A375 (cell line): ENCODE measurements around the gene CARD14. TPM values are rescaled to one million over a fixed set of nuclear protein-coding genes. Genes with fewer than 3 reads are reported as not detected.

Experiments used
- small RNA-seq: library from RNA; depleted of rRNA; stranded (forward); fragments of <200 nt; gene quantifications from one replicate; pipeline ENCODE3, GENCODE V24; 2014
- total RNA-seq: library from RNA; depleted of rRNA; stranded (reverse); fragments of >200 nt; shearing (Covaris generic); gene quantifications from 2 replicates; pipeline ENCODE4 v1.2.3, GENCODE V29; 2014; rRNA removed

Gene CARD14
- 0.98 and 3.4 TPM in 2 replicates for total RNA-seq

DNA sequence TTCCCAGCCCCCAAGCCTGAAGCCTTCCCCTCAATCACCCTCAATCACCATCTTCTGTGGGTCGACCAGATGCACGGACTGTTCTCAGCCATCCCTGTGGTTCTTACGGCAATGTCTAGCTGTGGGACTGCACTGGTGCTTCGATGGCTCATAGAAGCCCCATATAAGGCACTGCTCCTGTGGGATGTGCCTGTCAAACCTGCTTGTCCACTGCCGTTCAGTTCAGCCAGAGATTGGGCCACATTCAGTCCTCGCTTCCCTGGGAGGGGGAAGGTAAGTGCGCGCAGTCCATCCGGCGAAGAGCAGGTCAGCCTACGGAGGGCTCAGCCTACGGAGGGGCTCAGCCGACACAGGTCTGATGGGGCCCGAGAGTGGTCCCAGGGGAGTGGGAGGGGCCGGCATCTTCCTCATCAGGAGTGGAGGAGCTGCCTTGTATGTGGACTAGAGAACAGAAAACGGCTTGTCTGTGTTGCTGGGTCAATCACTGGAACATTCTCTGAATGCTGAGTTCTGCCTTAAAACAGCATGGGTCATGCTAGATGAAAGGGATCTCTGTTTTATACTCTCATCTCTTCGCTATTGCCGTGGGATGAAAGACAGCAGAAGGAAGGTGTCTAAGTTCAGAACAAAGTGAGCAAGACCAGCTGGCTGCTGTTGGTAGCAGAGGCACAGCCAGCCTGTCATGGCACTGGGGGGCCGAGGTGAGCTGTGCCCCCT is at the start of gene CARD14:
CARD14 (plus strand) TSS at position 247 of the 717 bp plus-strand sequence. CDS start 11,409 bp downstream, outside the sequence.

DNA sequence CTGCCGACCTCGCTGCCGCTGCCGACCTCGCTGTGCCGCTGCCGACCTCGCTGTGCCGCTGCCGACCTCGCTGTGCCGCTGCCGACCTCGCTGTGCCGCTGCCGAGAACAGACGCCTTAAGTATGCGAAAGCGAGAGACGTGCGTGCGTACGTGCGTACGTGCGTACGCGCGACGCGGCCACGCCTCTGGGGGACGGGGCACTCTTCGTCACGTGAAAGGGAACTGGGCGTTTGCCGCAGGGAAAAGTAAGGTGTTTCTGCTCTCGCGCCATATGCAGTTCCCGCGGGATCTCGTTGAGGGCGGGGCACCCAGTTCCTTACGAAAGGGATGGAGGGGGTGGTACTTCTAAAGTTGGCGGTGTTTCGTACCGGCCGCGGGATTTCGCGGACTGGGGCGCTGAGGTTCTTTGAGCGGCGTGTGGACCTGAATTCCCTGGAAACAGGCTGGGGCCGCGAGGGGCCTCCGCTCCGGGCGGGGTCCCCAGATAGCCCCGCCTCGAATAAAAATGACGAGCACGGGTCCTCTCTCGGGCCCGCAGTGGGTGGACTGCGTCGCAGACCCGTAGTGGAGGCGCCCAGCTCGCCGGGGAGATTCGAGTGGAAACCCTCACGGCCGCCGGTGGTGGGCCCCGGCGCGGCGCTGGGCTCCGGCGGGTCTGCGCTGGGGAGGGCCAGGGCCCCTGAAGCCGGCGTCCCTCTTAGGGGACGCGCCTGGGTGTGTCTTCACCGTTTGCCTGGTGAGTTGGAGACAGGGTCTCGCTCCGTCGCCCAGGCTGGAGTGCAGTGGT is 22.6 kb upstream of the CARD14 start, which contains the start of gene EIF4A3:
EIF4A3 (minus strand) TSS at position 94 of the 788 bp plus-strand sequence. CDS start 167 bp downstream, outside the sequence.

GRCh38 chr17:80220054-80220735 is 50.4 kb downstream of the CARD14 start, which contains the start of the genes SGSH and SLC26A11:
SGSH (minus strand) TSS chr17:80220333; CDS start chr17:80220313, 20 bp downstream.
SLC26A11 (plus strand) TSS chr17:80220427; CDS start chr17:80221561, 1,134 bp downstream.

Small RNA genes within 50 kb of the gene (small RNA-seq; reads per million reads assigned to genes)
- gene AC087741.2 = not detected

Other genes with a start within 250 kb of the CARD14 start
- 18.7 and 19.2 TPM in 2 replicates for gene TBC1D16, start 134.2 kb upstream of the CARD14 start, total RNA-seq
- 6.7 and 8.1 TPM in 2 replicates for gene CCDC40, start 133.4 kb upstream of the CARD14 start, total RNA-seq
- gene GAA, start 68.4 kb upstream of the CARD14 start, total RNA-seq = 45.4 and 58.6 TPM in 2 replicates
- 81.8 and 106 TPM in 2 replicates for gene EIF4A3, start 22.9 kb upstream of the CARD14 start, total RNA-seq
- gene SGSH, start 50.3 kb downstream of the CARD14 start, total RNA-seq = 10.5 and 19.8 TPM in 2 replicates
- 6.5 and 7.2 TPM in 2 replicates for gene SLC26A11, start 50.4 kb downstream of the CARD14 start, total RNA-seq
- gene RNF213, start 90.8 kb downstream of the CARD14 start, total RNA-seq = 47.0 and 55.1 TPM in 2 replicates
- gene ENDOV, start 245.1 kb downstream of the CARD14 start, total RNA-seq = 26.6 and 33.3 TPM in 2 replicates